Activated CD8-positive, alpha-beta memory T cell treated with anti-CD3 and anti-CD28 coated beads, Interleukin-2, amount 50 U/mL, for 1 hour (primary cell): ENCODE results near the gene TMA16.

Experiments
- DNase-seq: peaks from one replicate; pipeline ENCODE4 v3.0.0-alpha.2; 2020; ENCODE audit errors: extremely low read depth

The TMA16 gene

DNA sequence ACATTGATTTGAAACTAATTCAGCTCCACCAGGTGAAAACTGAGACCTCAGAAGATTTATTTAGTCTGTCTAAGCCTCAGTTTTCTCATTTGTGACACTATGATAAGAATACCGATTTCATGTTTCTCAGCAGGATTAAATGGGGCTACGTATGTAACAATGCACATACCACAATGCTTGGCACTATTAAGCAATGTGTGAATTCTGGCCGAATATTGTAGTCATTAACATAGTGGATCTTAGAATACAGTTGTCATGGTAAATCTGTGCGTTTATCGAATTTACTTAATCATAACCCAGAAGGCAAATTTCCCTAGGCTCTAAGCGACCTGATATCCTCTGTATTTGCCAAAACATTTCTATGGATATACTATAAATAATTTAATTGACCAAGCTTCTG lies 69.1 kb downstream of the TMA16 start:
- DNase-seq, result no peak

DNA sequence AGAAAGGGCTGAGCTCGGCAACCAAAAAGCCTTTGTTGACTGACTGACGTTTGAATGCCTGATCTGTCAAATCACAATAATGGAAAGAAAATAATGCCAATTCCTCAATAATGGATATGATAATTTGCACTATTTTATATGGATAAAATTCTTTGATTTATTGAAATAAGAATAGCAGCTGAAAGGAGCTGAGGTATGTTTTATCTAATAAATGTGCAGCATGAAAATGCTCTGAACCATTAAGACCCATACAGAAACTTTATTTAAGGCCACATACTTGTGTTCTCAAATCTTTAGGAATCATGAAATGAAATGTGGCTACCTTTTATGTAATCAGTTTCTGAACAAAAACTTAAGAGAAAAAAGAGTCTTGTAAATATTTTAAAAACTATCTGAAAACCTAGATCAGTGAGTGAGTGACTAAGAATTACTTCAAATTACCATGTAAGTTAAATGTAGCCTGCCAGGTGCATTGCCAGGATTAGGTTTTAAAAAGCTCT lies 69.8 kb downstream of the TMA16 start:
- DNase-seq, result no peak

DNA sequence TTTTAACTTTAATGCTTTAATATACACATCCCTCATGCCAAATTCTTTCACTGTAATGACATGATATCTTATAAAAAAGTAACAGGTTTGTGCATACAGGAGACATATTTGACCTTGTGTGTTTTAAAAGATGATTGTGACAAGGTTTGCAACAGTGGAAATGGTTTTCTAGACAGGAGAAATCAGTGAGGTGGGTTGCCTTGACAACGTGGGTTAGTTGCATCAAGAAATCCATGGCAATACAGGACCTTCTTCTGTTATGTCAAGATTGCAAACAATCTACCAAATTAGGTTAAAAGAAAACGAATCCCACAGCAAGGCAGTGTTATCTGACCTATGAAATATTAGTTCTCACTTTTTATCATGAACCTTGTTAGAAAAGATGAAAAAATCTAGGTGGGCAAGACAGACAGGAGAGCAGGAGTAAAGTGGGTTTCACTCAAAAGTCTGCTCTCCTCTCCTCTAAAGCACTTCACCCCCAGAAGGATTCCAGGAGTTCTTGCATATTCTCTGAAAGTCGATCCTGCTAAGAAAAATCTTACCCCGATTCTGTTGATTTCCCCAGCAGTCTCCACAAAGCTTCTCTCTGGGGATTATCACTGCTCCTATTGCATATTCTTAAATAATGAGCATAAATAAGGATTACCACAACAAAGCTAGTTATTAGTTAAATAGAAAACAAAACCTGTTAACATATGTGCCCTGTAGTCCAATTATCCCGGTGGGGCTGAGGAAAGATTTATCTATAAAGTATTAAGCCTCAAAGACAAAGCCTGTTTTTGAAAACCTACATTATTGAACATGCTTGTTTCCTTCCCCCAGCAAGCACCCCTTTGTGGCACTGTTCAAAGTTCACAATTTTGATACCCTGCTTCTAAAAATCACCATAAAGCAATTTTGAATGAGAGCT lies 71.0 kb downstream of the TMA16 start:
- DNase-seq, result no peak

DNA sequence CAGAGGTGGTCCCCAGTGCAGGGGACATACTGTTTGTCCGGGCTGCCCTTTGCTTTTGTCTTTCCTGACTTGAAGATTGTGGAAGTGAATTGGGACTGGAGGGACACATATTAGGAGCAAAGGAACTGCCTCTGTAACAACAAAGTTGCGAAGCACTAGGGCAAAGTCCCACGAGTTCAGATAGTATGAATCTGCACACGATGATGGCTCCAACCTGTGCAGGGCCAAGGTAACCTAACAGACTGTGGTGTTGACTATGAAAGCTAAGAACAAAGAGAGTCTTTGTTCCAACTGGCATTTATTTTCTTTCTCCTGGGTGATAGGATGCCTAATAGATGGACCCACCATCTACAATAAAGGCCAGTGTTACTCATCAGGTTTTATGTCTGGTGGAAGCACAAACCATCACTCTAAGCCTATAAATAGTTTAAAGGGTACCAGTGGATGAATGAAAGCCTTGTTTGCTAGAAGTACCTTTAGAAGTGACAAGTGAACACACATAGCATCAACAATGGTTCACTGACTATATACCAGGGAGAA lies 71.8 kb downstream of the TMA16 start:
- DNase-seq, result no peak

GRCh38 chr4:163568843-163569242 lies 74.4 kb downstream of the TMA16 start:
- DNase-seq, result no peak
